GM21529 (cell line): ENCODE results near the gene GPR107.

Source experiments
- ATAC-seq: cut with Tn5 transposase; IDR thresholded peaks from one replicate; pipeline ENCODE4 v1.9.1; 2021; ENCODE audit not compliant: unreplicated experiment

GPR107 gene

GRCh38 chr9:130107234-130107861 lies 53.6 kb downstream of the GPR107 start:
- ATAC-seq, result no peak

GRCh38 chr9:130107955-130108354 lies 54.2 kb downstream of the GPR107 start:
- ATAC-seq, result no peak

GRCh38 chr9:130110166-130110565 lies 56.5 kb downstream of the GPR107 start:
- ATAC-seq, result no peak

- ATAC-seq, result no peak
Observed at GRCh38 chr9:130110596-130111021, 56.9 kb downstream of the GPR107 start.

GRCh38 chr9:130111786-130112537 lies 58.3 kb downstream of the GPR107 start:
- ATAC-seq, result no peak

- no peak for ATAC-seq
Observed at GRCh38 chr9:130112538-130113151, 58.9 kb downstream of the GPR107 start.

- ATAC-seq, result no peak
Observed at GRCh38 chr9:130114741-130115140, 61.0 kb downstream of the GPR107 start.

- no peak for ATAC-seq
Observed at GRCh38 chr9:130116346-130116745, 62.6 kb downstream of the GPR107 start.

GRCh38 chr9:130117376-130117775 lies 63.7 kb downstream of the GPR107 start:
- no peak for ATAC-seq

- ATAC-seq, result no peak
Observed at GRCh38 chr9:130117816-130118632, 64.3 kb downstream of the GPR107 start.

- ATAC-seq, result no peak
Observed at GRCh38 chr9:130118841-130119518, 65.3 kb downstream of the GPR107 start.

GRCh38 chr9:130119519-130120298 lies 66.0 kb downstream of the GPR107 start:
- ATAC-seq, result no peak

- ATAC-seq, result no peak
Observed at GRCh38 chr9:130120299-130120587, 66.5 kb downstream of the GPR107 start.

GRCh38 chr9:130120832-130121231 lies 67.1 kb downstream of the GPR107 start:
- no peak for ATAC-seq

GRCh38 chr9:130122456-130122855 lies 68.8 kb downstream of the GPR107 start:
- ATAC-seq, result no peak

GRCh38 chr9:130124085-130124860 lies 70.6 kb downstream of the GPR107 start:
- no peak for ATAC-seq

- no peak for ATAC-seq
Observed at GRCh38 chr9:130126721-130127433, 73.2 kb downstream of the GPR107 start.

- peak; percentile 45 for ATAC-seq
Observed at GRCh38 chr9:130128251-130128650, 74.5 kb downstream of the GPR107 start.
